Stimulated activated memory B cell treated with anti-CD40 and anti-IgM and Interleukin-4, amounts not matched to agents 10 μg/mL and 1 μg/mL and 100 μg/mL, for 72 hours (primary cell): ENCODE results near the gene SLC22A31.
"Not testable (repeated sequence)": the region's sequence is repeated elsewhere in the genome, so short reads cannot be mapped to it uniquely, and the experiment has no call there.

Experiments
- ATAC-seq: fragments of 150-1000 bp; cut with Tn5 transposase; 2 replicates; pipeline ENCODE4 v1.10.0; 2021
- H3K27ac Mint-ChIP-seq: one replicate; pipeline ENCODE4 v1.8.0; 2022; ENCODE audit warnings: mild to moderate bottlenecking, mixed read lengths
- H3K27me3 Mint-ChIP-seq: one replicate; pipeline ENCODE4 v1.8.0; 2022; ENCODE audit warnings: mixed read lengths
- H3K36me3 Mint-ChIP-seq: one replicate; pipeline ENCODE4 v1.8.0; 2022; ENCODE audit warnings: mixed read lengths
- H3K4me1 Mint-ChIP-seq: one replicate; pipeline ENCODE4 v1.8.0; 2022; ENCODE audit warnings: mixed read lengths
- H3K4me3 Mint-ChIP-seq: one replicate; pipeline ENCODE4 v1.8.0; 2022; ENCODE audit warnings: mild to moderate bottlenecking, moderate library complexity, mixed read lengths
- H3K9me3 Mint-ChIP-seq: one replicate; pipeline ENCODE4 v1.8.0; 2022; ENCODE audit warnings: mixed read lengths

SLC22A31 gene

GRCh38 chr16:89200124-89200849 lies at the start of gene SLC22A31:
Gene SLC22A31, minus strand, starts transcription at chr16:89200537. Its CDS starts 36 bp downstream, at chr16:89200501.
- Mint-ChIP-seq H3K27me3 (peaks cover 70% of the 10 kb centered on the region), H3K9me3 (peaks cover 7% of the 10 kb centered on the region), H3K27ac (no peak within 1 kb of the TSS), H3K4me1 (peaks cover 7% of the 10 kb centered on the region), H3K36me3 (no peaks in the 10 kb centered on the region), H3K4me3 (no peak within 1 kb of the TSS)
- no peak for ATAC-seq

DNA sequence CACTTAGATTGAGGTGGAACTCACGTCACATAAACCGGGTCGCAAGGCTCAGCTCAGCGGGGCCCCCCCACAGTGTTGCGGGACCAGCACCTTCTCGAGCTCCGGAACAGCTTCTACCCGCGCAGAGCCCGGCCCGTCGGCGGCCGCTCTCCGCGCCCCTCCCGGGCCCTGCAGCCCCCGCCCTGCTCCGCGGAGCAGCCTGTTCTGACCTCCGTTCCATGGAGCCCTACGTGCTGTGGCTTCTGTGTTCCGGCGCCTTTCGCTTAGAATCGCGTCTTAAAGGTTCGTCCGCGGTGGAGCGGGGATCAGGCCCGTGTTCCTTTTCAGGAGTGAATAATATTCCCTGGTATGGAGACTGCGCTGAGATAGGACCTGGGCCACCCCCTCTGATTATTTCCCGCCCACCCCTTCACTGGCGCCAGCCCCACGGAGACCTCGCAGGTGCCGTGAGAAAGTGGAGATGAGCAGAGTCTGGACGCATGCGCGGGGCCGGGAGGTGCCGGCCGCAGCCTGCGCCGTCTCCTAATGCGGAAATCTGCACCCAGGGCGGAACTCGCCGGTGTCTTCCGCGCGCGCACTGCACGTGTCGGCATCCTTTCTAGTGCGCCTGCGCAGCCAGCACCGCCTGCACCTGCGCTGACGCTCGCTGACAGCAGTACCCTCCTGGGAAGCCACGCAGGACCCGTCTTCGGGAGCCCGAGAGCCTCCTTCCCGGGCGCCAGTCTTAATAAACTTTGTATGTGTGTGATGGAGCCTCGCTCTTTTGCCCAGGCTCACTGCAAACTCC lies 48.1 kb upstream of the SLC22A31 start:
- Mint-ChIP-seq H3K4me1 (no peaks in the 10 kb centered on the region), H3K27ac (no peak overlapping the region), H3K27me3 (no peaks in the 10 kb centered on the region), H3K36me3 (peaks cover 10% of the 10 kb centered on the region), H3K9me3 (peaks cover 12% of the 10 kb centered on the region), H3K4me3 (peak overlapping the region; percentile 41)
- ATAC-seq, result no peak

DNA sequence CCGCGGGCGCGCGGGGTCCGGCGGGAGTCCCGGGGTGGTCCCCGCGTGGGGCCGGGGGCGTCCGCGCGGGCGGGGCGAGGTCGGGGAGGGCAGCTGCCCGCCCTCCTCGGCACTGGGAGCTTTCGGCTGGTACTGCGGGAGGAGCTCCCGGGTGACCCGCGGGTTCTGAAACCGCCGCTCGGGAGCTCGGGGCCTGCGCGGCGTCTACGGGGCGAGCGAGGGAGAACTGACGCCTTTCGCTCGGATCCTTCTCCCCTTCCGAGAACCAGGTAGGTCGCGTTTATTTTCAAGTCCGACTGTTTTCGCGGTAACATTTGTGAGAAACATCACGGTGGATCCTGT lies 47.4 kb upstream of the SLC22A31 start:
- H3K36me3 Mint-ChIP-seq, ATAC-seq: not testable (repeated sequence)

DNA sequence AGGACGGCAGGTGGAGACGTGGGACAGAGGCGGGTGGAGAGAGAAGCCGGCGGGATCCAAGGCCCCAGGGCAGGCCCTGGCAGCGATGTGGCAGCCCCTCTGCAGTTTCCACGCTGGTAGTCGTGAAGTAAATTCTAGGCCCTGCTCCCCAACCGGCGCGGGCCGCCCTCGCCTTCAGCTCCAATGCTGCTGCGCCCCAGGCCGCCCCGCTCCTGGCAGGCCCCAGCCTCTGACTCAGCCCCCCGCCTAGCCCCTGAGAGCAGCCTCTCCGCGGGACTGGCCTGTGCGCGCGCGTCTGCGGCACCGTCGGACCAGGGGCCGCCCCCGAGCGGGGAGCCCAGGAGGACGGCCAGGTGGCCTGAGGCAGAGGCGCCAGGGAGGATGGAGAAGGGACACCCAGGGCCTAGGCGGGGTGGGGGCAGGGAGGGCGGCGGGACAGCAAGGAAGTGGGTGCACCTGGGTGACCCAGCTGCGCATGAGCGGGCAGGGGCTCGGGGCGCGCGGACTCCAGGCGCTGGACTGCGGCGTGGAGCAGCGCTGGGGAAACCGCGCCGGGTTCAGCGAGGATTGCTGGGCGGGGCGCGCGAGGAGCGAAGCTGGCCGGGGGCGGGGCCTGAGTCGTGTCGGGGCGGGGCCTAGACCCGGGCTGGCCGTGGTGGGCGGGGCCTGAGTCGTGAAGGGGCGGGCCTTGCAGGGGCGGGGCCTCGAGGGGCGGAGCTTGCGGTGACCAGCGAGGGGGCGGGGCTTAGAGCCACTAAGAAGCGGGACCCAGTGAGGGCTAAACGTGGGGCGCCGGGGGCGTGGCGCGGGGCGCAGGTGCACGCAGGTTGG lies 46.8 kb upstream of the SLC22A31 start:
- Mint-ChIP-seq H3K36me3 (peaks cover 10% of the 10 kb centered on the region), H3K4me1 (peaks cover 10% of the 10 kb centered on the region), H3K27ac (no peak overlapping the region), H3K9me3 (peaks cover 12% of the 10 kb centered on the region), H3K4me3 (peak overlapping the region; percentile 67), H3K27me3 (no peaks in the 10 kb centered on the region)
- peak; percentile 92 for ATAC-seq

More for the DNA sequence above, 47.4 kb upstream of the SLC22A31 start:
- H3K9me3 Mint-ChIP-seq, result peaks cover 12% of the 10 kb centered on the region
- peak overlapping the region; percentile 67 for H3K4me3 Mint-ChIP-seq
- H3K4me1 Mint-ChIP-seq, H3K27ac Mint-ChIP-seq, H3K27me3 Mint-ChIP-seq: not testable (repeated sequence)

- no peak for ATAC-seq
- Mint-ChIP-seq H3K4me1 (peaks cover 14% of the 10 kb centered on the region), H3K27ac (no peak overlapping the region), H3K27me3 (no peaks in the 10 kb centered on the region), H3K36me3 (peaks cover 10% of the 10 kb centered on the region), H3K9me3 (peaks cover 9% of the 10 kb centered on the region), H3K4me3 (peak overlapping the region; percentile 67)
These were observed 46.1 kb upstream of the SLC22A31 start for GRCh38 chr16:89246383-89246902.

DNA sequence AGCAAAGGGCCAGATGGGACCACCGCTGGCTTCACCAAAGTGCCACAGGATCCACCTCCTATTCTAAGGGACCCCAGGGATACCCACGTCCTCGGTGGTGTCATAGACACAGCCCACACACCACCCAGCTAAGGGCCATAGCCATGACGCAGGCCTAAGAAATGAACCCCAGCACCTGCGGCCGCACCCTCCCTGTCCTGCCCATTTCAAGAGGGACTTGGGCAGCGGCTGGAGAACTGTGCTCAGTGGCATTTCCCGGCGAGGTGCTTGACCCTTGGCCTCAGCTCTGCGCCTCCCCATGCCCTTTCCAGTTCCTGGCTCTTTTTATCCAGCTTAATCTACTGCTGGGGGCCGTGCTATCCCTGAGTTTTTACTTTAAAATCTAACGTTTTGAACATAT lies 44.4 kb upstream of the SLC22A31 start:
- H3K4me1 Mint-ChIP-seq, result peaks cover 18% of the 10 kb centered on the region
- H3K4me3 Mint-ChIP-seq, result no peak overlapping the region
- peaks cover 2% of the 10 kb centered on the region for H3K36me3 Mint-ChIP-seq
- no peak overlapping the region for H3K27ac Mint-ChIP-seq
- H3K9me3 Mint-ChIP-seq, result peaks cover under 1% of the 10 kb centered on the region
- H3K27me3 Mint-ChIP-seq, result no peaks in the 10 kb centered on the region
- ATAC-seq, result no peak

GRCh38 chr16:89244264-89244663 lies 43.9 kb upstream of the SLC22A31 start:
- not testable (repeated sequence) for ATAC-seq, H3K36me3 Mint-ChIP-seq, H3K27me3 Mint-ChIP-seq, H3K27ac Mint-ChIP-seq, H3K4me3 Mint-ChIP-seq, H3K9me3 Mint-ChIP-seq
- peaks cover 18% of the 10 kb centered on the region for H3K4me1 Mint-ChIP-seq

DNA sequence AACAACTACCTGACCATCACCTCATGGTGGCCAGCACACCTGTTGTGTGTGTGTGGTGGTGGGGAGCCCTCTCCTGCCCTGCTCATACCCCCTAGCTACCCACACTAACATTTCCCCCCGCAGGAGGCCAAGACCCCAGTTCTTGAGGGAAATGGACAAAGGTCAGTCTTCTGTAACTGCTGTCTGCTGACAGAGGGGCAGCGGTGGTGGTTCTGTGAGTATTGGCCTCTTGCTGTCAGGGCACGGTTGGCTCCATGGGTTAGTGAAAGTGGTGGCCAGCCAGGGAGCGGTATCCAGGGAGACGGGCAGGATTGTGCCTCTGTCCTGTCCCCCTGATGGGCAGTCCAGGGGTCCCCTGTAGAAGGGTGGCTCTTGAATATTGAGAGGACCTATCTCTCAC lies 43.3 kb upstream of the SLC22A31 start:
- Mint-ChIP-seq H3K9me3 (no peaks in the 10 kb centered on the region), H3K27ac (no peak overlapping the region), H3K27me3 (no peaks in the 10 kb centered on the region)

DNA sequence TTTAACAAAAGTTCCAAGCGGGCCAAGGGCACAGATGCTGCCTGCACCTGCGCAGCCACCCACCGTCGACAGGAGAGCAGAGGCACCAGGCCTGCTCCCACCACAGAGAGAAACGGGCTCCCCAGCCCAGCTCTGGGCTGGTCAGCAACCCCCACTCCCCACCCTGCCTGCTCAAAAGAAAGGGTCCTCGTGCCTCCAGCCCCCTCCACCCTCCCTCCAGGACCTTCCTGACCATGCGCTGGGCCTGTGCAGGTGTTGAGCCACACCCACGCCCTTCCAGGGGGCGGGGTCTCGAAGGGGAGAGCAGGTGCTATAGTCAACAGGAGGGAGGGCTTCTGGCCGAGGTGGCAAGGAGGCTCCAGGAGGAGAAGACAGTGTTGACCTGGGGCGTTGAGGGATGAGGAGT lies 42.5 kb upstream of the SLC22A31 start:
- H3K4me1 Mint-ChIP-seq, result peaks cover 18% of the 10 kb centered on the region
- H3K27me3 Mint-ChIP-seq, result no peaks in the 10 kb centered on the region
- no peak for ATAC-seq
- no peaks in the 10 kb centered on the region for H3K9me3 Mint-ChIP-seq
- no peak overlapping the region for H3K4me3 Mint-ChIP-seq
- no peaks in the 10 kb centered on the region for H3K36me3 Mint-ChIP-seq
- peak overlapping the region; percentile 53 for H3K27ac Mint-ChIP-seq

More for the DNA sequence above, 43.3 kb upstream of the SLC22A31 start:
- Mint-ChIP-seq H3K4me3 (no peak overlapping the region), H3K36me3 (no peaks in the 10 kb centered on the region), H3K4me1 (peaks cover 18% of the 10 kb centered on the region)
- no peak for ATAC-seq

DNA sequence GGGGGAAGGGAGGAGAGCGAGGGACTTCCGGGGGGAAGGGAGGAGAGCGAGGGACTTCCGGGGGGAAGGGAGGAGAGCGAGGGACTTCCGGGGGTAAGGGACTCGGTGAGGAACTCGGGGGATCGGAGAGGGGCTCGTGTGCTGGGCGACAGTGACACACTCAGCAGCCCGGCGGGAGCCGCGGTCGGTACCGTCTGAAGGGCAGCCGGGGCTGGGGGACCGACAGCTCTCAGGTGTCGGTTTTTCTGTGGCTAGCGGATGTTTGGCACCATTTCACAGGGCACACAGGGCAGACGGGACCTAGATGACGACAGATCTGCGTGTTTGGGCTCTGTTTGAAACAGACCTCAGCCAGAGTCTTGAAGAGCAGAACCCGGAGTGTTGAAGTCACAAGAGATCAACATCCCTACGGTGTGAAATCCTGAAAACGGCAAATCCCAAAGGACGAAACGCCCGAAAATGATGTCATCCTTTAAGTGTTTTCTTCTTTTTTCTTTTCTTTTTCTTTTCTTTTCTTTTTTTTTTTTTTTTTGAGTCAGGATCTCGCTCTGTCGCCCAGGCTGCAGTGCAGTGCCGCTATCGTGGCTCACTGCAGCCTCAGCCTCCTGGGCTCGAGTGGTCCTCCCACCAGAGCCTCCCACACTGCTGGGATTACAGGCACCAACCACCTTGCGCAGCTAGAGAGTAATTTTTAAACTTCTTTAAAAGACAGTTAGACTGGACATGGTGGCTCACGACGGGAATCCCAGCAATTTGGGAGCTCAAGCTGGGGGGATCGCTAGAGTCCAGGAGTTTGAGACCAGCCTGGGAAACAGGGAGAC lies 41.1 kb upstream of the SLC22A31 start:
- Mint-ChIP-seq H3K9me3 (no peaks in the 10 kb centered on the region), H3K4me1 (peaks cover 18% of the 10 kb centered on the region), H3K36me3 (no peaks in the 10 kb centered on the region), H3K27ac (peak overlapping the region; percentile 98), H3K27me3 (no peaks in the 10 kb centered on the region), H3K4me3 (peak overlapping the region; percentile 100)
- peak; percentile 88 for ATAC-seq

DNA sequence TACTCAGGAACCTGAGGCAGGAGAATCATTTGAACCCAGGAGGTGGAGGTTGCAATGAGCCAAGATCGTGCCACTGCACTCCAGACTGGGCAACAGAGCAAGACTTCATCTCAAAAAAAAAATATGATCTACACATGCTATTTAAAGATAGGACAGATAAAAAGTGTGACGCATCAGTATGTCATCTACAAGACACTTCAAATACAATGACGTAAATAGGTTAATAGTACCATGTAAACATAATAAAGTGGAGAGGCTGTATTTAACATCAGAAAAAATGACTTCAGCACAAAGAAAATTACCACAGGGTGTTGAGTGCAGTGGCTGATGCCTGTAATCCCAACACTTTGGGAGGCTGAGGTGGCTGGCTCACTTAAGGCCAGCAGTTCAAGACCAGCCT lies 37.4 kb upstream of the SLC22A31 start:
- peaks cover 20% of the 10 kb centered on the region for H3K36me3 Mint-ChIP-seq
- no peak for ATAC-seq
- H3K27me3 Mint-ChIP-seq, result no peaks in the 10 kb centered on the region
- H3K27ac Mint-ChIP-seq, result no peak overlapping the region
- H3K4me1 Mint-ChIP-seq, result peaks cover 19% of the 10 kb centered on the region
- no peak overlapping the region for H3K4me3 Mint-ChIP-seq
- H3K9me3 Mint-ChIP-seq, result no peaks in the 10 kb centered on the region

DNA sequence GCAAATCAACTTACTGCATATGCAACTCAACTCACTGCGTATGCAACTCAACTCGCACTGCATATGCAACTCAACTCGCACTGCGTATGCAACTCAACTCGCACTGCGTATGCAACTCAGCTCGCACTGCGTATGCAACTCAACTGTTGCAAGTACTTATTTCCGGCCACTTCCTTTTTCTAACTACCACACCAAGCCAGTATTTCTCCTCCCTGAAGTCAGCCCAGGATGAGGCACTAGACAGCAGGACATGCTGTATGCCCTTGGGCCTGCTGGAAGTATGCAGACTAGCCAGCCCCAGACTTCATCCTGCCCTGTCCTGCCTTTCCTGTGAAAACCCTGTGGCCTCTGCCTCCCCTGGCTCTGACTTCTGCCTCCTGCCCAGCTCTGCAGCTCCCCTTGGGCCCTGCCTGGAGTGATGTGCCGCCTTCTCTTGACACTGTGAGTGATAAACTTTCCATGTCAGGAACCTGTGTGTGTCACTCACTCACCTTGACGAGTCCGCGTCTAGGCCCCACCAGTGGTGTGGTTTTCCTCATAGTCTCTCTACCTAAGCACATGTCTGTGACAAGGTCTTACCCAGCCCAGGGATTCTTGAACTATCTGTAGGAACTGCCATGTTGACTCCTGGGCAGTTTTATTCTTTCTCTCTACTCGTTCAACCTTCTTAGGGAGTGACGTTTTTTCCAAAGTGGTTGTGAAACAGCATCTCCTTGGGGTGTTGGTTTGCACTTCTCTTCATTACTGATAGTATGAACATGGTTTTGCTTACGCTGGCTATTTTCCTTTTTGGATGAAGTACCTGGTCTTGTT lies 33.5 kb upstream of the SLC22A31 start:
- Mint-ChIP-seq H3K27me3 (no peaks in the 10 kb centered on the region), H3K27ac (no peak overlapping the region), H3K9me3 (no peaks in the 10 kb centered on the region), H3K4me3 (no peak overlapping the region), H3K36me3 (peaks cover 44% of the 10 kb centered on the region), H3K4me1 (peaks cover 7% of the 10 kb centered on the region)
- ATAC-seq, result no peak

DNA sequence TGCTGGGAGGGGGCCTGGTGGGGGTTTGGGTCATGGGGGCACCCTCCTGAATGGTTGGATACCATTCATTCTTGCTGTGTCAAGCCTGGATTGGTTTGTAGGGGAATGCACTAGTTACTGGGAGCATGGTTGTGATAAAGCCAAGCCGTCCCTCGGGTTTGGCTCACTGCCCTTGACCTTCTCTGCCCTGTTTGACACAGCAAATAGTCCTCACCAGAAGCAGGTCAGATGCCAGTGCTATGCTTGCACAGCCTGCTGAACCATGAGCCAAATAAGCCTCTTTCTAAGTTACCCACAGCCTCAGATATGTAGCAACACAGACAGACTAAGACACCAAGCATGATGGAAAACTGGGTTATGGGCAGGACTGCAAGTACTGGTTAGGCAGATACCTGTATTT lies 31.8 kb upstream of the SLC22A31 start:
- no peak for ATAC-seq
- Mint-ChIP-seq H3K4me1 (peaks cover 7% of the 10 kb centered on the region), H3K27me3 (no peaks in the 10 kb centered on the region), H3K9me3 (peaks cover 3% of the 10 kb centered on the region), H3K36me3 (peaks cover 62% of the 10 kb centered on the region), H3K4me3 (no peak overlapping the region), H3K27ac (no peak overlapping the region)

DNA sequence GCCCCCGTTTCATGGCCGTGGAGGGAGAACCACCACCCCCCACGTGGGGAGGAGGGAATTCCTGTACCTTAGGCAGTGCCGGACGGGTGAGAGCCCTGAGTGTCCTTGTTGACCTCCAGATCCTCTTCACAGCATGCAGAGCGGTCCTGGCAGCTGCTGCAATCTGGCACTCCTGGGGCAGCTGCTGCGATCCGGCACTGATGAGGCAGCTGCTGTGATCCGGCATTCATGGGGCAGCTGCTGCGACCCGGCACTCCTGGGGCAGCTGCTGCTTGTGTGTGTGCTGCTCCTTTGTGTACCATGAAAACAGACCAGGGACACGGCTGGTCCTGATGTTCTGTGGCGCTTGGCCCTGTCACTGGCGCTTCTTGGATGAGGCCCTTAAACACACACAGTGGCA lies 29.9 kb upstream of the SLC22A31 start:
- H3K27me3 Mint-ChIP-seq, result no peaks in the 10 kb centered on the region
- H3K4me1 Mint-ChIP-seq, result peaks cover 7% of the 10 kb centered on the region
- H3K27ac Mint-ChIP-seq, result no peak overlapping the region
- H3K9me3 Mint-ChIP-seq, result peaks cover 3% of the 10 kb centered on the region
- H3K4me3 Mint-ChIP-seq, result no peak overlapping the region
- no peak for ATAC-seq
- H3K36me3 Mint-ChIP-seq, result peaks cover 75% of the 10 kb centered on the region
